H1 (cell line): ENCODE data around the gene AK2. TPM values are rescaled to one million over a fixed set of nuclear protein-coding genes. Genes with fewer than 3 reads are reported as not detected.
"Not testable (repeated sequence)": the region's sequence is repeated elsewhere in the genome, so short reads cannot be mapped to it uniquely, and the experiment has no call there.

Source experiments
- CTCF ChIA-PET: fragments of 300-600 bp; sonication (Branson Sonifier 250); formaldehyde crosslinking; loops from one replicate; lab custom pipeline; 2021; ENCODE audit not compliant: partially characterized antibody; lab: Charles Lee
- POLR2A ChIA-PET: fragments of 300-600 bp; sonication (Branson Sonifier 250); formaldehyde crosslinking; loops from one replicate; lab custom pipeline; 2021; ENCODE audit warnings: inconsistent platforms; ENCODE audit not compliant: partially characterized antibody; lab: Charles Lee
- DNase-seq, 2 experiments: peaks; one replicate each; pipeline versions ENCODE4 v3.0.0 to v3.0.0-alpha.2; 2010 to 2022; ENCODE audit warnings: low spot score in 2 of 2, low read depth in 1 of 2, mixed read lengths in 1 of 2
- FAIRE-seq: peaks from 2 replicates; lab custom pipeline; 2011; peaks lifted over from hg19 to GRCh38; lab: Jason Lieb, UNC
- H2AFZ ChIP-seq: 2 replicates; pipeline ENCODE4 v1.8.1; 2012; ENCODE audit warnings: low read length, inconsistent platforms
- H2AK5ac ChIP-seq: 2 replicates; pipeline ENCODE4 v1.6.1; 2013; ENCODE audit warnings: low read depth, low read length
- H2BK120ac ChIP-seq: replicated peaks from 2 replicates; pipeline ENCODE3; 2013; ENCODE audit warnings: low read depth, low read length, inconsistent platforms
- H2BK12ac ChIP-seq: 2 replicates; pipeline ENCODE4 v1.6.1; 2013; ENCODE audit warnings: low read depth, low read length
- H2BK15ac ChIP-seq: 2 replicates; pipeline ENCODE4 v1.6.1; 2013; ENCODE audit warnings: low read length
- H2BK20ac ChIP-seq: 2 replicates; pipeline ENCODE4 v1.6.1; 2013; ENCODE audit warnings: low read length
- H2BK5ac ChIP-seq: 2 replicates; pipeline ENCODE4 v1.6.1; 2013; ENCODE audit warnings: low read depth, low read length
- H3K14ac ChIP-seq: 2 replicates; pipeline ENCODE4 v1.6.1; 2013; ENCODE audit warnings: inconsistent platforms; ENCODE audit not compliant: insufficient read length
- H3K18ac ChIP-seq: 2 replicates; pipeline ENCODE4 v1.6.1; 2013; ENCODE audit warnings: low read length; ENCODE audit errors: extremely low read depth
- H3K23ac ChIP-seq: 2 replicates; pipeline ENCODE4 v1.6.1; 2013; ENCODE audit warnings: inconsistent platforms; ENCODE audit not compliant: insufficient read length
- H3K23me2 ChIP-seq: 2 replicates; pipeline ENCODE4 v1.6.1; 2013; ENCODE audit warnings: low read depth, low read length
- H3K27ac ChIP-seq: 2 replicates; pipeline ENCODE4 v1.6.1; 2011; ENCODE audit warnings: low read depth, low read length, inconsistent platforms
- H3K27me3 ChIP-seq, 4 experiments: replicated peaks in 1 of 4; 1 replicate in 1 of 4; 2 replicates in 3 of 4; pipeline versions ENCODE4 v1.6.1 to v1.8.1; 2011 to 2013; ENCODE audit warnings: low read length in 3 of 4, mild to moderate bottlenecking in 3 of 4, inconsistent platforms in 2 of 4, mixed read lengths in 2 of 4, moderate library complexity in 1 of 4; ENCODE audit not compliant: control insufficient read depth in 3 of 4, insufficient read depth in 3 of 4; ENCODE audit errors: extremely low read depth in 1 of 4
- H3K36me3 ChIP-seq, 4 experiments: 2 replicates each; pipeline versions ENCODE4 v1.6.1 to v1.8.1; 2011 to 2013; ENCODE audit warnings: mild to moderate bottlenecking in 4 of 4, low read length in 3 of 4, moderate library complexity in 2 of 4, control low read depth in 1 of 4, inconsistent platforms in 1 of 4; ENCODE audit not compliant: insufficient read depth in 4 of 4, control insufficient read depth in 2 of 4
- H3K4ac ChIP-seq: replicated peaks from 2 replicates; pipeline ENCODE3; 2013; ENCODE audit warnings: low read length, low read depth, mixed read lengths, inconsistent platforms; ENCODE audit not compliant: insufficient read length
- H3K4me1 ChIP-seq, 4 experiments: replicated peaks in 1 of 4; 1 replicate in 1 of 4; 2 replicates in 3 of 4; pipeline versions ENCODE4 v1.6.1 to v1.8.1; 2011 to 2013; ENCODE audit warnings: low read length in 3 of 4, inconsistent platforms in 2 of 4, mixed read lengths in 1 of 4; ENCODE audit not compliant: insufficient read depth in 4 of 4, control insufficient read depth in 3 of 4
- H3K4me2 ChIP-seq, 2 experiments: 2 replicates each; pipeline versions ENCODE4 v1.6.1 to v1.8.1; 2011 to 2013; ENCODE audit warnings: low read depth in 2 of 2, low read length in 2 of 2, control low read depth in 1 of 2, inconsistent platforms in 1 of 2, mild to moderate bottlenecking in 1 of 2; ENCODE audit not compliant: insufficient read depth in 1 of 2
- H3K4me3 ChIP-seq, 4 experiments: fragments of 200-600, 300-600 bp in 1 of 4; sonication (generic), shearing (Covaris generic), sonication (Bioruptor Twin) in 1 of 4; 2 replicates each; pipeline versions ENCODE4 v1.5.1 to v1.8.1; 2011 to 2016; ENCODE audit warnings: low read length in 4 of 4, low read depth in 3 of 4, control low read depth in 2 of 4, inconsistent platforms in 2 of 4, mild to moderate bottlenecking in 2 of 4, mixed read lengths in 1 of 4, moderate library complexity in 1 of 4; ENCODE audit not compliant: insufficient read depth in 2 of 4; ENCODE audit errors: extremely low read depth in 1 of 4
- H3K56ac ChIP-seq: replicated peaks from 2 replicates; pipeline ENCODE3; 2013; ENCODE audit warnings: low read depth, mild to moderate bottlenecking, mixed read lengths, low read length, inconsistent platforms; ENCODE audit not compliant: insufficient read length
- H3K79me1 ChIP-seq: 2 replicates; pipeline ENCODE4 v1.6.1; 2013; ENCODE audit warnings: low read depth, low read length, control low read depth
- H3K79me2 ChIP-seq, 2 experiments: 2 replicates each; pipeline versions ENCODE4 v1.6.1 to v1.8.1; 2012 to 2013; ENCODE audit warnings: low read length in 2 of 2, mild to moderate bottlenecking in 2 of 2, inconsistent platforms in 1 of 2; ENCODE audit not compliant: insufficient read depth in 2 of 2, control insufficient read depth in 1 of 2
- H3K9ac ChIP-seq, 4 experiments: replicated peaks in 1 of 4; 1 replicate in 1 of 4; 2 replicates in 3 of 4; pipeline versions ENCODE4 v1.6.1 to v1.8.1; 2011 to 2013; ENCODE audit warnings: low read depth in 3 of 4, low read length in 3 of 4, control low read depth in 2 of 4, mild to moderate bottlenecking in 2 of 4, moderate library complexity in 2 of 4, inconsistent platforms in 1 of 4; ENCODE audit errors: extremely low read depth in 1 of 4
- H3K9me3 ChIP-seq, 2 experiments: 2 replicates each; pipeline versions ENCODE4 v1.6.1 to v1.8.1; 2012 to 2013; ENCODE audit warnings: mild to moderate bottlenecking in 2 of 2, moderate library complexity in 2 of 2, control low read depth in 1 of 2, inconsistent platforms in 1 of 2, low read depth in 1 of 2, low read length in 1 of 2, mixed read lengths in 1 of 2; ENCODE audit not compliant: insufficient read depth in 2 of 2
- H4K20me1 ChIP-seq, 2 experiments: replicated peaks in 1 of 2; 2 replicates each; pipeline versions ENCODE3 to v1.8.1; 2011 to 2013; ENCODE audit warnings: inconsistent platforms in 2 of 2, low read length in 2 of 2, mild to moderate bottlenecking in 1 of 2; ENCODE audit not compliant: insufficient read depth in 2 of 2, control insufficient read depth in 1 of 2
- H4K5ac ChIP-seq: 2 replicates; pipeline ENCODE4 v1.6.1; 2013; ENCODE audit warnings: low read length, low read depth, mixed read lengths, inconsistent platforms; ENCODE audit not compliant: insufficient read length
- H4K8ac ChIP-seq: 2 replicates; pipeline ENCODE4 v1.8.0; 2013; ENCODE audit warnings: mild to moderate bottlenecking, moderate library complexity, low read length, inconsistent platforms; ENCODE audit not compliant: insufficient read depth; ENCODE audit errors: extremely low read depth
- H4K91ac ChIP-seq: replicated peaks from 2 replicates; pipeline ENCODE3; 2013; ENCODE audit warnings: low read length, mixed read lengths, inconsistent platforms; ENCODE audit not compliant: insufficient read length
- GTF2F1 ChIP-seq: IDR thresholded peaks from 2 replicates; pipeline ENCODE4 v1.6.1; 2012; ENCODE audit warnings: low read depth, low read length, improper control_type of control experiment, borderline replicate concordance
- SRF ChIP-seq: IDR thresholded peaks from 2 replicates; pipeline ENCODE4 v1.6.1; 2011; ENCODE audit warnings: mild to moderate bottlenecking, low read depth, low read length, moderate library complexity
- WGBS, 2 experiments: shearing (Covaris generic) in 1 of 2; methylation state at CpG; one replicate each; pipeline versions ENCODE4 v1.1.6 to v1.1.7; 2013 to 2015; ENCODE audit warnings: low lambda C conversion rate in 2 of 2, mixed read lengths in 2 of 2, inconsistent platforms in 1 of 2, low coverage in 1 of 2, missing lambda C conversion rate in 1 of 2; ENCODE audit not compliant: insufficient replicate concordance in 2 of 2, insufficient coverage in 1 of 2, insufficient read length in 1 of 2; ENCODE audit errors: extremely low coverage in 1 of 2, missing lambda C conversion rate in 1 of 2; 5-methylcytosine and 5-hydroxymethylcytosine counted together
- polyA plus RNA-seq, 7 experiments: library from polyadenylated mRNA; depleted of rRNA in 3 of 7; stranded (reverse) in 5 of 7; unstranded in 2 of 7; fragments of >200 nt in 5 of 7; fragments of 200-250 nt in 2 of 7; gene quantifications; 1 replicate in 5 of 7; 2 replicates in 1 of 7; 4 replicates in 1 of 7; pipeline versions ENCODE4 v1.2.1 to v1.2.3, GENCODE V29; 2011 to 2013; ENCODE audit warnings: missing spikeins in 2 of 7, mixed read lengths in 2 of 7
- total RNA-seq: library from RNA; stranded (reverse); fragmentation: NEBNext Ultra II Directional; extraction: Animal tissue kit (Norgen Biotek cat#: 25700); gene quantifications from 2 replicates; pipeline ENCODE4 v1.2.1, GENCODE V29; 2021

AK2 gene
- total and polyA plus RNA-seq, 2 of the 8 experiments (the other 6 are each of a cell fraction or from before 2014, with no cell fraction given) = 92.3 to 137 TPM

GRCh38 chr1:33025180-33025569, 11.5 kb downstream of the AK2 start (continued):
- TF ChIP-seq GTF2F1 = no peak
- TF ChIP-seq SRF = no peak

GRCh38 chr1:33024430-33025179, 12.1 kb downstream of the AK2 start:
- DNase-seq, H2BK120ac ChIP-seq, H3K4me3 ChIP-seq, H3K9me3 ChIP-seq, H3K18ac ChIP-seq, H3K14ac ChIP-seq, H2BK20ac ChIP-seq, H4K5ac ChIP-seq, H3K79me1 ChIP-seq, H2BK15ac ChIP-seq, H3K4ac ChIP-seq, H2AFZ ChIP-seq, H3K27me3 ChIP-seq, H3K23ac ChIP-seq, H2BK12ac ChIP-seq, H3K56ac ChIP-seq, H3K4me1 ChIP-seq, H3K23me2 ChIP-seq, H4K91ac ChIP-seq, H3K27ac ChIP-seq, H2BK5ac ChIP-seq, FAIRE-seq, H3K9ac ChIP-seq, H2AK5ac ChIP-seq, H4K20me1 ChIP-seq, H3K4me2 ChIP-seq, H4K8ac ChIP-seq: not testable (repeated sequence)
- ChIA-PET POLR2A (interaction anchor here (1.3 to 2.2 kb wide), 5 partner anchors 9 to 19 kb away, joined by 3 to 12 read pairs (median 4); no protein-coding TSS in a partner anchor), CTCF (interaction anchor here (0.6 to 3.2 kb wide), 7 partner anchors 9 to 222 kb away, joined by 3 to 12 read pairs (median 4); no protein-coding TSS in a partner anchor)
- WGBS, 2 experiments = 98% methylated on average over 6 of the region's 6 CpGs; no CpG with 5 or more reads in 1 of the 2 experiments
- peaks cover 4 to 42% (median 27%) of the 10 kb centered on the region in 4 experiments; a peak in 7 of 8 replicates for H3K36me3 ChIP-seq
- peaks cover 0 to 41% of the 10 kb centered on the region in 2 experiments; a peak in 3 of 4 replicates for H3K79me2 ChIP-seq
